ENCODE measurements around the gene AGBL4.

DNA sequence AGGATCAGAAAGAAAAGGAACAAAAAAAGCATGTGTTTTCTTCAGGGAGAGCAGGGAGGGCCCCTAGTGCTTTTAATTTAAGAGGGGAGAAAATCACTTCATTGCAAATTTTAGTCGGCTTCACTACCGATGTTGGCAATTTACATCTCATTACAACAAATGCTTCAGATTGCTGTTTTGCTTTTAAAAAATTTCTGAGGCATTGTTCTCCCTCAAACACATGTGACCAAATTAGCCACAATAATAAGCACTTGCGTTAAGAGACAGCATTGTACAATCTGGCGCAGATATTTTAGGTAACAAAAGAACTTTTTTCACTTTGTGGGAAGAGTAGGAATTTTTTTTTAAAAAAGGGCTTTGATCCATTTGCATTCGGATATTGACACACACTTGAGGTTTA lies 1276.8 kb downstream of the AGBL4 start:
- no peak for TF ChIP-seq POLR2A (IDR thresholded peaks at IDR 0.05)
- TF ChIP-seq, protein P1, sequence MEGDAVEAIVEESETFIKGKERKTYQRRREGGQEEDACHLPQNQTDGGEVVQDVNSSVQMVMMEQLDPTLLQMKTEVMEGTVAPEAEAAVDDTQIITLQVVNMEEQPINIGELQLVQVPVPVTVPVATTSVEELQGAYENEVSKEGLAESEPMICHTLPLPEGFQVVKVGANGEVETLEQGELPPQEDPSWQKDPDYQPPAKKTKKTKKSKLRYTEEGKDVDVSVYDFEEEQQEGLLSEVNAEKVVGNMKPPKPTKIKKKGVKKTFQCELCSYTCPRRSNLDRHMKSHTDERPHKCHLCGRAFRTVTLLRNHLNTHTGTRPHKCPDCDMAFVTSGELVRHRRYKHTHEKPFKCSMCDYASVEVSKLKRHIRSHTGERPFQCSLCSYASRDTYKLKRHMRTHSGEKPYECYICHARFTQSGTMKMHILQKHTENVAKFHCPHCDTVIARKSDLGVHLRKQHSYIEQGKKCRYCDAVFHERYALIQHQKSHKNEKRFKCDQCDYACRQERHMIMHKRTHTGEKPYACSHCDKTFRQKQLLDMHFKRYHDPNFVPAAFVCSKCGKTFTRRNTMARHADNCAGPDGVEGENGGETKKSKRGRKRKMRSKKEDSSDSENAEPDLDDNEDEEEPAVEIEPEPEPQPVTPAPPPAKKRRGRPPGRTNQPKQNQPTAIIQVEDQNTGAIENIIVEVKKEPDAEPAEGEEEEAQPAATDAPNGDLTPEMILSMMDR (IDR thresholded peaks at IDR 0.05) = no peak
